HepG2 (cell line): ENCODE results near the gene SETD1A. TPM values are rescaled to one million over a fixed set of nuclear protein-coding genes. Genes with fewer than 3 reads are reported as not detected.

Source experiments
- ARID2 ChIP-seq: sonication (generic); formaldehyde crosslinking; IDR thresholded peaks from 2 replicates; pipeline ENCODE4 v1.8.1; 2022; ENCODE audit warnings: mild to moderate bottlenecking, missing genetic modification reagents, borderline replicate concordance
- DNMT3B ChIP-seq: conservative IDR thresholded peaks from 2 replicates; pipeline ENCODE4 v1.6.1; 2016; ENCODE audit warnings: missing biosample characterization, control low read depth
- ELF4 ChIP-seq: sonication (generic); formaldehyde crosslinking; IDR thresholded peaks from 2 replicates; pipeline ENCODE4 v1.5.0; 2020; ENCODE audit warnings: missing genetic modification reagents, mild to moderate bottlenecking, moderate library complexity, borderline replicate concordance
- ETV6 ChIP-seq: sonication (generic); formaldehyde crosslinking; conservative IDR thresholded peaks from 2 replicates; pipeline ENCODE4 v1.4.0; 2020; ENCODE audit warnings: missing genetic modification reagents
- HNRNPL ChIP-seq: fragments of 200-400 bp; formaldehyde crosslinking; IDR thresholded peaks from 2 replicates; pipeline ENCODE4 v1.6.1; 2017; ENCODE audit warnings: mild to moderate bottlenecking, low read depth, low read length
- ISX ChIP-seq: sonication (generic); formaldehyde crosslinking; conservative IDR thresholded peaks from 2 replicates; pipeline ENCODE4 v1.5.0; 2020; ENCODE audit warnings: missing genetic modification reagents
- JUNB ChIP-seq: sonication (generic); formaldehyde crosslinking; IDR thresholded peaks from 2 replicates; pipeline ENCODE4 v1.8.0; 2022; ENCODE audit warnings: missing genetic modification reagents, mild to moderate bottlenecking, borderline replicate concordance
- KLF11 ChIP-seq: IDR thresholded peaks from 2 replicates; pipeline ENCODE4 v1.6.1; 2016; ENCODE audit warnings: missing compliant biosample characterization
- MTF2 ChIP-seq: sonication (generic); formaldehyde crosslinking; IDR thresholded peaks from 2 replicates; pipeline ENCODE4 v1.5.0; 2020; ENCODE audit warnings: missing genetic modification reagents, borderline replicate concordance
- NFE2 ChIP-seq: sonication (generic); formaldehyde crosslinking; IDR thresholded peaks from 2 replicates; pipeline ENCODE4 v1.4.0; 2020; ENCODE audit warnings: missing genetic modification reagents
- PBX2 ChIP-seq: IDR thresholded peaks from 2 replicates; pipeline ENCODE4 v1.6.1; 2016; ENCODE audit warnings: control low read depth
- SALL1 ChIP-seq: sonication (generic); formaldehyde crosslinking; IDR thresholded peaks from 2 replicates; pipeline ENCODE4 v1.8.0; 2022; ENCODE audit warnings: mild to moderate bottlenecking, missing genetic modification reagents
- THAP11 ChIP-seq: IDR thresholded peaks from 2 replicates; pipeline ENCODE4 v1.6.1; 2016; ENCODE audit warnings: missing biosample characterization, missing genetic modification reagents
- THAP9 ChIP-seq: sonication (generic); formaldehyde crosslinking; IDR thresholded peaks from 2 replicates; pipeline ENCODE4; 2020; ENCODE audit warnings: missing genetic modification reagents, mild to moderate bottlenecking, borderline replicate concordance
- ZFP41 ChIP-seq: sonication (generic); formaldehyde crosslinking; IDR thresholded peaks from 2 replicates; pipeline ENCODE4 v1.4.0; 2020; ENCODE audit warnings: mild to moderate bottlenecking, missing genetic modification reagents, borderline replicate concordance
- ZNF205 ChIP-seq: IDR thresholded peaks from 2 replicates; pipeline ENCODE4 v1.6.1; 2018; ENCODE audit warnings: missing biosample characterization, missing genetic modification reagents
- ZNF232 ChIP-seq: sonication (generic); formaldehyde crosslinking; IDR thresholded peaks from 2 replicates; pipeline ENCODE4 v1.4.0; 2020; ENCODE audit warnings: missing genetic modification reagents, borderline replicate concordance
- ZNF501 ChIP-seq: sonication (generic); formaldehyde crosslinking; IDR thresholded peaks from 2 replicates; pipeline ENCODE4 v1.5.1; 2020; ENCODE audit warnings: mild to moderate bottlenecking, moderate library complexity, missing genetic modification reagents
- ZNF564 ChIP-seq: sonication (generic); formaldehyde crosslinking; IDR thresholded peaks from 2 replicates; pipeline ENCODE4 v1.8.1; 2023; ENCODE audit warnings: mild to moderate bottlenecking, missing genetic modification reagents
- ZNF616 ChIP-seq: sonication (generic); formaldehyde crosslinking; IDR thresholded peaks from 2 replicates; pipeline ENCODE4 v1.5.0; 2020; ENCODE audit warnings: low read depth, mild to moderate bottlenecking, missing genetic modification reagents
- ZNF800 ChIP-seq: sonication (generic); formaldehyde crosslinking; IDR thresholded peaks from 2 replicates; pipeline ENCODE4 v1.4.0; 2020; ENCODE audit warnings: missing genetic modification reagents
- ZNF879 ChIP-seq: sonication (generic); formaldehyde crosslinking; IDR thresholded peaks from 2 replicates; pipeline ENCODE4 v1.8.1; 2023; ENCODE audit warnings: missing genetic modification reagents
- ZZZ3 ChIP-seq: sonication (generic); formaldehyde crosslinking; IDR thresholded peaks from 2 replicates; pipeline ENCODE4 v1.4.0; 2020; ENCODE audit warnings: missing genetic modification reagents, mild to moderate bottlenecking, borderline replicate concordance
- polyA plus RNA-seq, 8 experiments: library from polyadenylated mRNA; depleted of rRNA in 3 of 8; stranded (reverse) in 7 of 8; unstranded in 1 of 8; fragments of >200 nt; fragmentation: Illumina TruSeq in 4 of 8; extraction: Trizol in 4 of 8; gene quantifications; 2 replicates each; pipeline versions ENCODE4 v1.2.1 to v1.2.3, GENCODE V29; 2011 to 2016; ENCODE audit warnings: low read depth in 4 of 8, missing spikeins in 1 of 8, mixed read lengths in 1 of 8; ENCODE audit not compliant: insufficient read depth in 1 of 8
- total RNA-seq, 5 experiments: library from RNA; depleted of rRNA; stranded (reverse); fragments of >200 nt; fragmentation: Illumina TruSeq; extraction: Trizol; gene quantifications; 2 replicates each; pipeline ENCODE4 v1.2.3, GENCODE V29; 2016; ENCODE audit warnings: low read depth in 1 of 5
- TF ChIP-seq, protein P1 (sequence below): sonication (generic); formaldehyde crosslinking; IDR thresholded peaks from 2 replicates; pipeline ENCODE4 v1.4.0; 2020; ENCODE audit warnings: missing genetic modification reagents

Gene SETD1A
- total and polyA plus RNA-seq, 2 of the 13 experiments (the other 11 are each of a cell fraction or from before 2014, with no cell fraction given): 3.8 to 5.6 TPM

GRCh38 chr16:30922420-30922959, 35.1 kb upstream of the SETD1A start (continued):
- TF ChIP-seq THAP9: peak; percentile 90; the same call in 1 of the 2 replicates
- TF ChIP-seq HNRNPL: no peak; the same call in 1 of the 2 replicates
- TF ChIP-seq, protein P1, sequence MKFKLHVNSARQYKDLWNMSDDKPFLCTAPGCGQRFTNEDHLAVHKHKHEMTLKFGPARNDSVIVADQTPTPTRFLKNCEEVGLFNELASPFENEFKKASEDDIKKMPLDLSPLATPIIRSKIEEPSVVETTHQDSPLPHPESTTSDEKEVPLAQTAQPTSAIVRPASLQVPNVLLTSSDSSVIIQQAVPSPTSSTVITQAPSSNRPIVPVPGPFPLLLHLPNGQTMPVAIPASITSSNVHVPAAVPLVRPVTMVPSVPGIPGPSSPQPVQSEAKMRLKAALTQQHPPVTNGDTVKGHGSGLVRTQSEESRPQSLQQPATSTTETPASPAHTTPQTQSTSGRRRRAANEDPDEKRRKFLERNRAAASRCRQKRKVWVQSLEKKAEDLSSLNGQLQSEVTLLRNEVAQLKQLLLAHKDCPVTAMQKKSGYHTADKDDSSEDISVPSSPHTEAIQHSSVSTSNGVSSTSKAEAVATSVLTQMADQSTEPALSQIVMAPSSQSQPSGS (CRISPR knock-in tag): peak; percentile 69; the same call in 1 of the 2 replicates
- TF ChIP-seq SALL1 (CRISPR knock-in tag): peak; percentile 37; the same call in 1 of the 2 replicates
- no peak for TF ChIP-seq ETV6
- 0 out of 2 replicates have a peak, but pooled peaks have one; percentile 47 for TF ChIP-seq ZNF205 (CRISPR knock-in tag)
- no peak for TF ChIP-seq ISX (CRISPR knock-in tag)
- 0 out of 2 replicates have a peak, but pooled peaks have one; percentile 64 for TF ChIP-seq ZNF616 (CRISPR knock-in tag)
- TF ChIP-seq MTF2: no peak; the same call in 1 of the 2 replicates
- no peak; the same call in none of the 2 replicates for TF ChIP-seq ELF4
- TF ChIP-seq KLF11: no peak
- peak; percentile 74 for TF ChIP-seq PBX2 (CRISPR knock-in tag)
- no peak for TF ChIP-seq ZNF879
- TF ChIP-seq NFE2 (CRISPR knock-in tag): no peak
- TF ChIP-seq DNMT3B (CRISPR knock-in tag): no peak; the same call in 1 of the 2 replicates
- TF ChIP-seq ZNF501 (CRISPR knock-in tag): peak; percentile 37
- peak; percentile 95 for TF ChIP-seq THAP11 (CRISPR knock-in tag)
- no peak for TF ChIP-seq ZFP41 (CRISPR knock-in tag)
- no peak for TF ChIP-seq JUNB (CRISPR knock-in tag)
- TF ChIP-seq ZZZ3 (CRISPR knock-in tag): peak; percentile 34
- TF ChIP-seq ZNF564 (CRISPR knock-in tag): no peak
- no peak for TF ChIP-seq ARID2 (CRISPR knock-in tag)
- no peak for TF ChIP-seq ZNF800 (CRISPR knock-in tag)
- TF ChIP-seq ZNF232: peak; percentile 73; the same call in 1 of the 2 replicates
